Tibial artery (tissue), 4 donors: ENCODE data around the gene KIF4A.
"Not testable (repeated sequence)": the region's sequence is repeated elsewhere in the genome, so short reads cannot be mapped to it uniquely, and the experiment has no call there.

ENCODE experiments used
- DNase-seq, 2 donors: peaks; one replicate each; pipeline ENCODE4 v3.0.0-alpha.2; 2019
- H3K27ac ChIP-seq, 2 donors: fragments of 200-600 bp; sonication (generic) in 1 of 2; 1 replicate in 1 of 2; 2 replicates in 1 of 2; pipeline ENCODE4 v1.5.1; 2018 to 2019; ENCODE audit warnings: mild to moderate bottlenecking in 1 of 2
- H3K27me3 ChIP-seq, 2 donors: fragments of 200-600 bp; sonication (generic) in 1 of 2; one replicate each; pipeline versions ENCODE4 v1.5.1 to v1.6.0; 2016 to 2019
- H3K36me3 ChIP-seq, 3 donors: fragments of 200-600 bp; sonication (generic) in 2 of 3; one replicate each; pipeline ENCODE4 v1.5.1; 2016 to 2019; ENCODE audit warnings: mild to moderate bottlenecking in 2 of 3
- H3K4me1 ChIP-seq, 4 donors: fragments of 200-600 bp; sonication (generic) in 2 of 4; 1 replicate in 3 of 4; 2 replicates in 1 of 4; pipeline ENCODE4 v1.5.1; 2016 to 2019
- H3K4me3 ChIP-seq, 2 donors: fragments of 200-600 bp; sonication (generic) in 1 of 2; 1 replicate in 1 of 2; 2 replicates in 1 of 2; pipeline ENCODE4 v1.5.1; 2018 to 2019; ENCODE audit warnings: mild to moderate bottlenecking in 2 of 2
- H3K9me3 ChIP-seq, 3 donors: fragments of 200-600 bp; sonication (generic) in 1 of 3; one replicate each; pipeline ENCODE4 v1.5.1; 2016 to 2019
- CTCF ChIP-seq, 2 experiments: fragments of 200-600 bp in 1 of 2; fragments of 450-650 bp in 1 of 2; IDR thresholded peaks; one replicate each; pipeline ENCODE4 v1.5.1; 2017 to 2019; ENCODE audit warnings: antibody characterized with exemption in 2 of 2, mild to moderate bottlenecking in 1 of 2, moderate library complexity in 1 of 2
- intact Hi-C: fragments of 100-400 bp; cut with DNase I; formaldehyde crosslinking; loops from one replicate; pipeline ENCODE4 v1.15.0; 2023; ENCODE audit warnings: low total_unique reads

The KIF4A gene

GRCh38 chrX:70331161-70331560, 41.3 kb downstream of the KIF4A start:
- intact Hi-C loops = no loop called here
- Histone ChIP-seq H3K36me3 (no peaks in the 10 kb centered on the region), H3K9me3 (no peaks in the 10 kb centered on the region), H3K27me3 (no peaks in the 10 kb centered on the region), H3K4me3 (no peak overlapping the region), H3K4me1 (no peaks in the 10 kb centered on the region), H3K27ac (no peak overlapping the region)
- no peak for TF ChIP-seq CTCF (IDR thresholded peaks at IDR 0.05)
- DNase-seq = no peak

GRCh38 chrX:70332600-70332999, 42.7 kb downstream of the KIF4A start:
- TF ChIP-seq CTCF (IDR thresholded peaks at IDR 0.05) = no peak
- H3K4me3 ChIP-seq = no peak overlapping the region
- no peaks in the 10 kb centered on the region for H3K27me3 ChIP-seq
- H3K9me3 ChIP-seq = no peaks in the 10 kb centered on the region
- no peak for DNase-seq
- no peaks in the 10 kb centered on the region for H3K4me1 ChIP-seq
- no peak overlapping the region for H3K27ac ChIP-seq
- no peaks in the 10 kb centered on the region for H3K36me3 ChIP-seq
- intact Hi-C loops = no loop called here

GRCh38 chrX:70336767-70337166, 46.9 kb downstream of the KIF4A start:
- Histone ChIP-seq H3K9me3 (no peaks in the 10 kb centered on the region), H3K27me3 (no peaks in the 10 kb centered on the region), H3K27ac (no peak overlapping the region), H3K4me1 (no peaks in the 10 kb centered on the region), H3K4me3 (no peak overlapping the region), H3K36me3 (no peaks in the 10 kb centered on the region)
- intact Hi-C loops = no loop called here
- DNase-seq = no peak
- TF ChIP-seq CTCF (IDR thresholded peaks at IDR 0.05) = no peak

GRCh38 chrX:70338290-70338689, 48.4 kb downstream of the KIF4A start:
- Histone ChIP-seq H3K27ac (no peak overlapping the region), H3K4me3 (no peak overlapping the region), H3K4me1 (no peaks in the 10 kb centered on the region), H3K36me3 (no peaks in the 10 kb centered on the region), H3K27me3 (no peaks in the 10 kb centered on the region), H3K9me3 (no peaks in the 10 kb centered on the region)
- intact Hi-C loops = no loop called here
- DNase-seq = no peak
- no peak for TF ChIP-seq CTCF (IDR thresholded peaks at IDR 0.05)

- no peak for TF ChIP-seq CTCF (IDR thresholded peaks at IDR 0.05)
These were observed 53.5 kb downstream of the KIF4A start for GRCh38 chrX:70343435-70343834.

GRCh38 chrX:70346418-70347070, 56.6 kb downstream of the KIF4A start:
- intact Hi-C loops = no loop called here
- no peaks in the 10 kb centered on the region for H3K36me3 ChIP-seq
- H3K27me3 ChIP-seq = no peaks in the 10 kb centered on the region
- H3K4me3 ChIP-seq = no peak overlapping the region
- H3K27ac ChIP-seq = no peak overlapping the region
- H3K9me3 ChIP-seq = peaks cover 0 to 4% (median 4%) of the 10 kb centered on the region in 3 donors
- TF ChIP-seq CTCF (IDR thresholded peaks at IDR 0.05) = no peak
- no peak for DNase-seq
- H3K4me1 ChIP-seq = no peaks in the 10 kb centered on the region

More at GRCh38 chrX:70343435-70343834, 53.5 kb downstream of the KIF4A start:
- no peak overlapping the region for H3K4me3 ChIP-seq
- no peaks in the 10 kb centered on the region for H3K27me3 ChIP-seq
- no peak overlapping the region for H3K27ac ChIP-seq
- H3K36me3 ChIP-seq = no peaks in the 10 kb centered on the region
- DNase-seq = no peak
- H3K9me3 ChIP-seq = no peaks in the 10 kb centered on the region
- intact Hi-C loops = no loop called here
- no peaks in the 10 kb centered on the region for H3K4me1 ChIP-seq

- H3K4me3 ChIP-seq, DNase-seq, H3K4me1 ChIP-seq, H3K9me3 ChIP-seq, H3K27ac ChIP-seq, intact Hi-C loops, H3K27me3 ChIP-seq, H3K36me3 ChIP-seq: not testable (repeated sequence)
These were observed 58.9 kb downstream of the KIF4A start for GRCh38 chrX:70348825-70349224.

- H3K4me1 ChIP-seq, H3K27ac ChIP-seq, DNase-seq, H3K4me3 ChIP-seq, H3K9me3 ChIP-seq, H3K36me3 ChIP-seq, intact Hi-C loops, H3K27me3 ChIP-seq: not testable (repeated sequence)
These were observed 59.6 kb downstream of the KIF4A start for GRCh38 chrX:70349367-70350125.
